Stimulated activated CD4-positive, alpha-beta T cell treated with anti-CD3 and anti-CD28 coated beads, Interleukin-15, amount 100 ng/mL, for 1 hour (primary cell): Measurements from ENCODE around the gene KCNN3.
"Not testable (repeated sequence)": the region's sequence is repeated elsewhere in the genome, so short reads cannot be mapped to it uniquely, and the experiment has no call there.

Source experiments
- DNase-seq, 2 donors: peaks; one replicate each; pipeline ENCODE4 v3.0.0-alpha.2; 2020; ENCODE audit warnings: low read depth in 1 of 2, low spot score in 1 of 2

The KCNN3 gene

DNA sequence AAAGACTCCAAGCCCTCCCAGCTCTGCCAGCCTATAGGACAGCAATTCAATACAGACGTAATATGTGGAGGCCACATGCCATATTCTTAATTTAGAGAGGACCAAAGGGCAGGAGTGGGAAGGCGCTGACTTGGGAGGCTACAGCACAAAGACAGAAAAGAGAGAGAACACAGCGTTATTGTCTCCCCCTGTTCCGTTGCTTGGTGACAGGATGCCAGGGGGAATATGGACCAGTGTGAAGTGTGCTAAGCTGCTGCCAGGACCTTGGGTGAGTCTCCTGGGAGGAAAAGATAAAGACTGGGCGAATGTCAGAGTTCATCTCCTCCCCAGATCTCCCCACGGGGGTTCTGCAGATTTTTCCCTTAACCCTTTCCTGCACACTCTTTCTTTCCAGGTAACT is 160.0 kb downstream of the KCNN3 start:
- no peak for DNase-seq

GRCh38 chr1:154707901-154708463 is 162.1 kb downstream of the KCNN3 start:
- no peak for DNase-seq

DNA sequence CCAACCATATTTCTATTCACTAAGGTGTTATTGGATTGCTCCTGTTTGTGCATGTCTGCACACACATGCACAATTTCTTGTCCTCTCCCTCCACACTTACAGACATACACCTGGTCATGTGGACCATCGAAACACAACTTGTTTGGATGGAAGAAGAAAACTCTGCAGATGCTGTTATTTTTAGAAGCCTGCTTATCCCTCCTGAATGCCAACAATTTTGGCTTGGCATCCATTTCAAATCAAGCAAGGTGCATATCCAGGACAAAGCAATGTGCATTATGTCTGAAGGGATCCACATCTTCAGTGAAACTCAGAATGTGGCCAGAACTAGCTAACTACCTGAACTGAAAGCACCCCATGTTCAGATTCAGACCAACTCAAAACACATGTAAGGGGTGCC is 163.2 kb downstream of the KCNN3 start:
- DNase-seq = no peak

DNA sequence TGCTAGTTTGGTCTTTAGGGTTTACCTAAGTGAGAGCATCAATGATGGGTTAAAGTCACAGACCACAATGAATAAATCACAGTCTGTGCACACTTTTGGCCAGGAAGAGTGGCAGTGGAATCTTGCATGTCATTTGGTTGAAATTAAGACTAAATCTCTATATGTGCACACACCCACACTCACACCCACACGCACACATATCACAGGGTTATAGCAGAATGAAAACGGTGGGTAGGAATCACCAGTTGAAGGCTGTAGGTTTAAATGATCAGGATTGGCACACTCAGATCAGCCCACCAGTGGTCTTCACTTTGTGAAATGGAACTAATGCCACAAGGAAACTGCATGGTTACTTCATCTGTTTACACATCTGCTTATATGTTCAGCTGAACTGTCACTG is 164.5 kb downstream of the KCNN3 start:
- no peak for DNase-seq

DNA sequence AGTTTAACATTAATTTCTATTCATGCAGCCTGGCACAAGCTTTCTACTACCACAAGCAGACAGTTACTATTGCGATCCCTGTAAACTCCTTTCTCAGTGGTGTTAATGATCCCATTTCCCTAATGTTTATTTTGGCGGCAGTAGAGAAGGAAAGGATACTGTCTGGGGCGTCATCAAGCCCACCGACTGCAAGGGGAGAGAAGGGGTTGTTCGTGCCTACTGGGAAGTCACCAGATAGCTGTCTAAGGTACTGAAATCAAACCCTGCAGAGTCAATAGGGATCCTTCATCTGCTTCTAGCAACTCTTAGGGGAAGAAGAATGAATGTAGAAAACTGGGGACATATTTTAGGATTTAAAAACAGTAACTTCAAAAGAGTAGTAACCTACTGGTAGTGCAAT is 166.9 kb downstream of the KCNN3 start:
- DNase-seq = no peak

DNA sequence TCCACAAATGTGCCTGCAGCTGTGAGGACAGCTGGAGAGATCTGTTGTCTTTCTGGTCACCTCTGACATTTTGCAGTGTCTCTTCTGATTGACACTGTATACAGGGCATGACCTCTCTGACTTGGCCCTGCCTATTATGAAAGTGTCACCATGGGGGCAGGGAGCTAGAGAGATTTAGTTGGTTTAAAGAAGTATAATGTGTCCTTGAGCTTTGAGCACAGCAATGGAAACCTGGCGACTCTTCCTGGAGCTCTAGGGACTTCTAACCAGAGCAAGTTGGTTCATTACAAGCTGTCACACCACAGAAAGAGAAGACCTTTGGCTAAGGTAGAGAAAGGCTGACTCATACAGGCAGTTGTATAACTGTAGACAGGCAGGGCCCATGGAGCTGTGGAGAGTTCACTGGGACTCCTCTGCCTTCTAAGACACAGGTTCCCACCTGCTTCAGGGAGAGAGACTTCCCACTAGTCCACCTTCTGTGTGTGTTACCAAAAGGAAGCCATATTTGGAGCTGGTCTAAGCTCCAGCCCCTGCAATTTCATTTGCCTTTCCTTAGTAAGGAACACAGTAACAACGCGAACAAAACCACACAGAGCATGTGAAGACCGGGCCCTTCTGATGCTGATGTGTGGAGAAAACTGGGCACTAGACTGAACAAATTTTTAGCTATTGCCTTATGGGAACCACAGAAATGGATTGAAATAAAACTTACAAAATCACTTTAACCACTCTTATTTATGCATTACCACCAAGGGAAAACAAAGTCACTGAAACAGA is 171.6 kb downstream of the KCNN3 start:
- no peak for DNase-seq

DNA sequence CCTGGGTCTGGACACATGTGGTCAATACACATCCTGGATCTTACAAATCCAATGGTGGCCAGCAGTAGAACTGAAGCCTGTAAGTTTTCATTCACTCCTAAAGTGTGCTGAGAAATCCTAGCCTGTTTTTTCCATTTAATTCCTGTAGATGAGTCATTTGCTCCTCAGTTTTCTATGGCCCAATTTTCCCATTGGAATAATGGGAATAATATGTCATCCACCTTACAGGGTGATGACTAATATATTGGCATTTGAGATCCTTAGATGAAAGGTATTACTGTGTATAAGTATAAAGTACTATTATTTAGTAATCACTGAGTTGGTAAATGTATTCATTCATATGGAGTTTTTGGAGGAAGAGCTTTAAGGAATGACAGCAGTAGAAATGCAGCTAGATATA is 172.4 kb downstream of the KCNN3 start:
- no peak for DNase-seq

DNA sequence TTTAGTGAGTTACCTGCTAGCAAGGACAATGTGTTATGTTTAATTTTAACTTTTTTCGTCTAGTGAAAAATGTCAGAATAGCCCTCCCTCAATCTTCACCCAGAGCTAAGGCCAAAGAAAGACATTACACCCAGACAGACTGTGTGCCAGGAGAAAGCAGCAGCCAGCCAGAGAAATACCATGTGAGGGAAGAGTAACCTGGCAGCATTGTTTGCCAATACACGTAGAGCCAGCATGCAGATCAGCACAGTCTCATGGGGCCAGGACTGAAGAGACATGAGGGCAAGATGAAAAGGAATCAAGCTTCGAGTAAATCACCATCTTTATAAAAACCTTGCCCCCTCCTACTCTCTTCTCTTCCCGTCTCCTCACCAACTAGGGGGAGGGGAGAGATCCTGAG is 173.6 kb downstream of the KCNN3 start:
- DNase-seq = no peak

DNA sequence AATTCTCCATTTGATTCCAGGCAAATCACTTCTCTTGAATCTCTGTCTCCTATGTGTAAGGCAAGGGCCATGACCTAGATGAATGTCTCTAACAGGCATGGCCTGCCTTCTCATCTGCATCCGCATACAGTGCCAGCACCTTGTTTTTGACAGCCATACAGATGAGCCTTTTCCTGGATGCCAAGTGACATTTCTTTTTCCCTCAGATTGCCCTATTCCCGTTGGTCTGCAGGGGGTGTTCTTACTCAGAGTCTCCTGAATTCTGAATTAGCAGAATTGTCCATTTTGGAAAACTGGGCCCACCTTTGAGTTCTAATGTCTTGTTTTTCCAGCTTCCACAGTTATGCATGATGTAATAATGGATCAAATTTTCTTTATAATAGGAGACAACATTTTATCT is 174.1 kb downstream of the KCNN3 start:
- no peak for DNase-seq

- DNase-seq = no peak
Measured at GRCh38 chr1:154694995-154695394, 175.1 kb downstream of the KCNN3 start.

DNA sequence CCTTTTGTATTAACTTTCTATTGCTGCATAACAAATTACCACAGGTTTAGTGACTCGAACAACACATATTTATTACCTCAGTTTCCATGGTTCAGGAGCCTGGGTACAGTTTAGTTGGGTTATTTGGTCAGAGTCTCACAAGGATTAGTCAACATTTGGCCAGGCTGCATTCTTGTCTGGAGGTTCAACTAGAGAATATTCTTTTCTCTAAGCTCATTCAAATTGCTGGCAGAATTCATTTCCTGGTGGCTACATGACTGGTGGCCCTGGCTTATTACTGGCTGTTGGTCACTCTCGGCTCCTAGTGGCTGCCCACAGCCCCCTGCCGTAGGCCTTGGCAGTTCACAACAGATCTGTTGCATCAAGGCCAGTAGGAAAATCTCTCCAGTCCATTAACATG is 181.0 kb downstream of the KCNN3 start:
- no peak for DNase-seq

DNA sequence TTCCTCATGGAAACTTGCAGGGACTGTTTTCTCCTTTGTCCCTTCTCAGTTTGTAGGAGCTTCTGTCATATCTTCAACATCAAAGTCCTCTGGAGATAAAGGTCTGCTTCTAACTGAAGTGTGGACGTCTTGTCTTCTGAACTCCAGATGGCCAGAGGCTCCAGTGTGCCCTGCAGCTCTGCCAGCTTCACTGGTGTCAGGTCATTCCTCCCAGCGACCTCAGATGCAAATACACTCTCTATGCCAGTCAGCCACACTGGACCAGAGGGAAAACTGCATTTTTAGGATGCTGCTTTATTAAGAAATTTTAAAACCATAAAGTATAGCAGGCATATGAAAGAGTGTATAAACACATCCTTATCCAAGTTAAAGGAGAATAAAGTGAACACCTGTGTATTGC is 183.6 kb downstream of the KCNN3 start:
- no peak for DNase-seq

DNA sequence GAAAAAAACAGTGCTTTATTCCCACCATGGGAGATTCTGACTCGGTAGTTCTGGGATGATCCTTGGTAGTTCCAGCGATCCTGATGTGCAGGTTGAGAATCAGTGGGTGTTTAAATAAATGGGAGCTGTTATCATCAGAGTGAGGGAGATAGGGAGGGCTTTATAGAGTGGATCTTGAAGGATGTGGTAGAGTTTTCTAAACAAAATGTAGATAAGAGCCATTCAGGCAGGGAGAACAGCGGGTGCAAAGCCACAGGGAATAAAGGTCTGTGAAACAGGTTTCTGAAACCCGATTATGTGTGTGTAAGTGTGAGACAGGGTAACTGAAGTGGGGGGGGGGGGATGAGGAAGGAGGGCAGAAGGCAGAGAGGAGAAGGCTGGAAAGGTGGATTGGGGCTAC is 186.3 kb downstream of the KCNN3 start:
- no peak for DNase-seq

- DNase-seq = no peak
Measured at GRCh38 chr1:154682254-154682653, 187.8 kb downstream of the KCNN3 start.

GRCh38 chr1:154677844-154678243 is 192.2 kb downstream of the KCNN3 start:
- not testable (repeated sequence) for DNase-seq

DNA sequence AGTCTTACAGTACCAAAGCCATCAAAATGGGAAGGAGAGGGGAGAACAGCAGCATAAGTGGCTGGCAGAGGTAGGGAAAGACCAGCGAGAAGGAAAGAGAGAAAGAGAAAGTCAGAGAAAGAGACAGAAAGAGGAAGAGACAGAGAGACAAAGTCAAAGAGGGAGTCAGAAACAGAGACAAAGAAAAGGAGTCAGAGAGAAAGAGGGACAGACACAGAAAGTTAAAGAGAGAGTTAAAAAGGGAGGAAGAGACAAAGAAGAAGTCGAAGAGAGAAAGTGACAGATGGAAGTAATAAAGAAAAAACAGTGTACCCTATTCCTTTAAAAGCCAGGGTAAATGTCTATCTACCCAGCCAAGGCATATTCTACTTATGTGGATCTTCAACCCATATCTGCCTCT is 193.2 kb downstream of the KCNN3 start:
- DNase-seq = not testable (repeated sequence)

GRCh38 chr1:154674456-154674855 is 195.6 kb downstream of the KCNN3 start:
- not testable (repeated sequence) for DNase-seq

- not testable (repeated sequence) for DNase-seq
Measured at GRCh38 chr1:154672245-154672644, 197.8 kb downstream of the KCNN3 start.

GRCh38 chr1:154671412-154671811 is 198.7 kb downstream of the KCNN3 start:
- not testable (repeated sequence) for DNase-seq

- DNase-seq = not testable (repeated sequence)
Measured at GRCh38 chr1:154670310-154671270, 199.5 kb downstream of the KCNN3 start.

GRCh38 chr1:154669464-154670282 is 200.4 kb downstream of the KCNN3 start:
- DNase-seq = peak; percentile 39 to 57
